Right cardiac atrium (tissue), 5 donors: ENCODE data around the gene PRAMEF18. TPM values are rescaled to one million over a fixed set of nuclear protein-coding genes. Genes with fewer than 3 reads are reported as not detected.
"Not testable (repeated sequence)": the region's sequence is repeated elsewhere in the genome, so short reads cannot be mapped to it uniquely, and the experiment has no call there.

ENCODE experiments used
- ATAC-seq, 2 donors: fragments of 200-7000 bp; cut with Tn5 transposase; one replicate each; pipeline versions ENCODE4 v1.8.0 to v1.9.1; 2020; ENCODE audit warnings: moderate library complexity in 2 of 2, mild to moderate bottlenecking in 1 of 2
- DNase-seq, 3 donors: peaks; one replicate each; pipeline ENCODE4 v3.0.0-alpha.2; 2020
- H3K27ac ChIP-seq: one replicate; pipeline ENCODE4 v1.5.1; 2013; ENCODE audit warnings: mild to moderate bottlenecking, low read length, control low read depth, moderate library complexity
- H3K27me3 ChIP-seq: one replicate; pipeline ENCODE4 v1.6.1; 2013; ENCODE audit not compliant: control insufficient read depth, insufficient read depth
- H3K4me1 ChIP-seq: one replicate; pipeline ENCODE4 v1.6.1; 2013; ENCODE audit warnings: low read length; ENCODE audit not compliant: control insufficient read depth, insufficient read depth
- H3K4me3 ChIP-seq: one replicate; pipeline ENCODE4 v1.5.1; 2013; ENCODE audit warnings: low read length, control low read depth
- H3K9me3 ChIP-seq: one replicate; pipeline ENCODE4 v1.6.1; 2013; ENCODE audit warnings: low read length; ENCODE audit not compliant: control insufficient read depth
- WGBS: extraction: QIAGEN DNeasy Blood & Tissue Kit; methylation state at CpG from one replicate; pipeline ENCODE4 v1.1.7; 2013; 5-methylcytosine and 5-hydroxymethylcytosine counted together
- intact Hi-C, 4 donors: fragments of 100-400 bp; cut with DNase I; formaldehyde crosslinking; loops; one replicate each; pipeline versions ENCODE4 v1.11.0 to v1.14.0; 2022 to 2023
- long read RNA-seq, 4 donors: library from polyadenylated mRNA; unstranded; transcript quantifications; one replicate each; pipeline ENCODE4 v2.0.0, GENCODE V29; 2020 to 2021
- polyA plus RNA-seq: library from polyadenylated mRNA; stranded (reverse); fragments of 200-250 nt; gene quantifications from one replicate; pipeline ENCODE4 v1.2.3, GENCODE V29; 2013
- total RNA-seq, 4 donors: library from RNA; stranded (reverse); fragmentation: NEBNext Ultra II Directional; extraction: Animal tissue kit (Norgen Biotek cat#: 25700); gene quantifications; one replicate each; pipeline ENCODE4 v1.2.1, GENCODE V29; 2021
- donor health status: healthy with polysubstance abuse.
- donor health status: DM: no; HTN: yes; CAD: no.
- donor health status: DM: no; HTN: no; CAD: no.
- donor health status: DM: no; HTN: yes; CAD: no; lungs with severe emphysema.
- donor health status: DM: yes; HTN: yes; CAD: no.

Gene PRAMEF18
- not detected for total RNA-seq
- not detected for polyA plus RNA-seq
- long read RNA-seq, donor 1: 0 reads
- long read RNA-seq, donor 2: 0 reads
- long read RNA-seq, donor 3: 0 reads
- long read RNA-seq, donor 4: 0 reads

- H3K4me1 ChIP-seq, H3K9me3 ChIP-seq, intact Hi-C loops, H3K27me3 ChIP-seq, H3K4me3 ChIP-seq, H3K27ac ChIP-seq: not testable (repeated sequence)
- peak in 1 of 3 donors; percentile 40 for DNase-seq
- WGBS: 72% methylated on average over 9 of the region's 9 CpGs
- ATAC-seq: peak; percentile 35 to 52
Measured at GRCh38 chr1:13225675-13226204, at the start of gene PRAMEF18. Gene PRAMEF18, minus strand, starts transcription at chr1:13226154. Its CDS starts 48 bp downstream, at chr1:13226106.

- WGBS: 26% methylated on average over 2 of the region's 3 CpGs
- H3K4me1 ChIP-seq, H3K9me3 ChIP-seq, intact Hi-C loops, H3K27me3 ChIP-seq, ATAC-seq, H3K4me3 ChIP-seq, H3K27ac ChIP-seq, DNase-seq: not testable (repeated sequence)
Measured at GRCh38 chr1:13265124-13265523, 39.2 kb upstream of the PRAMEF18 start.

GRCh38 chr1:13253898-13254297 is 27.9 kb upstream of the PRAMEF18 start, which contains the start of gene PRAMEF5:
Gene PRAMEF5, plus strand, starts transcription at chr1:13254198. Its CDS starts 5,071 bp downstream, at chr1:13259269.
- H3K9me3 ChIP-seq, intact Hi-C loops, DNase-seq, H3K4me1 ChIP-seq, H3K27ac ChIP-seq, ATAC-seq, H3K4me3 ChIP-seq, H3K27me3 ChIP-seq: not testable (repeated sequence)
- WGBS: 85% methylated on average over 2 of the region's 5 CpGs

- ATAC-seq, intact Hi-C loops, H3K27ac ChIP-seq, H3K9me3 ChIP-seq, H3K27me3 ChIP-seq, H3K4me3 ChIP-seq, H3K4me1 ChIP-seq: not testable (repeated sequence)
- WGBS: 77% methylated on average over 6 of the region's 7 CpGs
- peak in 1 of 3 donors; percentile 3 for DNase-seq
Measured at GRCh38 chr1:13247122-13247521, 21.2 kb upstream of the PRAMEF18 start.

GRCh38 chr1:13246554-13246871 is 20.6 kb upstream of the PRAMEF18 start:
- ATAC-seq, H3K9me3 ChIP-seq, H3K4me3 ChIP-seq, H3K4me1 ChIP-seq, H3K27me3 ChIP-seq, H3K27ac ChIP-seq, intact Hi-C loops: not testable (repeated sequence)
- WGBS: 76% methylated on average over 2 of the region's 2 CpGs
- peak in 1 of 3 donors; percentile 9 for DNase-seq

- H3K27ac ChIP-seq, ATAC-seq, H3K9me3 ChIP-seq, H3K27me3 ChIP-seq, intact Hi-C loops, H3K4me3 ChIP-seq, H3K4me1 ChIP-seq: not testable (repeated sequence)
- 74% methylated on average over 5 of the region's 5 CpGs for WGBS
- DNase-seq: peak in 1 of 3 donors; percentile 20
Measured at GRCh38 chr1:13245841-13246553, 20.0 kb upstream of the PRAMEF18 start.

GRCh38 chr1:13243536-13244263 is 17.7 kb upstream of the PRAMEF18 start:
- DNase-seq, H3K4me3 ChIP-seq, H3K9me3 ChIP-seq, H3K27ac ChIP-seq, H3K27me3 ChIP-seq, intact Hi-C loops, H3K4me1 ChIP-seq: not testable (repeated sequence)
- ATAC-seq: peak in 1 of 2 donors; percentile 16
- 83% methylated on average over 9 of the region's 9 CpGs for WGBS

- 87% methylated on average over 4 of the region's 4 CpGs for WGBS
- H3K9me3 ChIP-seq, DNase-seq, ATAC-seq, H3K4me1 ChIP-seq, H3K27ac ChIP-seq, H3K4me3 ChIP-seq, H3K27me3 ChIP-seq, intact Hi-C loops: not testable (repeated sequence)
Measured at GRCh38 chr1:13239633-13240032, 13.7 kb upstream of the PRAMEF18 start.

- ATAC-seq, intact Hi-C loops, H3K4me1 ChIP-seq, H3K27me3 ChIP-seq, H3K27ac ChIP-seq, H3K9me3 ChIP-seq, H3K4me3 ChIP-seq: not testable (repeated sequence)
- WGBS: 74% methylated on average over 4 of the region's 4 CpGs
- DNase-seq: peak in 1 of 3 donors; percentile 18
Measured at GRCh38 chr1:13237572-13237971, 11.6 kb upstream of the PRAMEF18 start.

GRCh38 chr1:13234057-13234456 is 8.1 kb upstream of the PRAMEF18 start:
- H3K4me3 ChIP-seq, intact Hi-C loops, H3K4me1 ChIP-seq, H3K9me3 ChIP-seq, H3K27ac ChIP-seq, DNase-seq, ATAC-seq, H3K27me3 ChIP-seq: not testable (repeated sequence)
- WGBS: 58% methylated on average over 1 of the region's 1 CpG

- H3K27ac ChIP-seq, H3K4me3 ChIP-seq, intact Hi-C loops, H3K27me3 ChIP-seq, H3K4me1 ChIP-seq, H3K9me3 ChIP-seq, ATAC-seq: not testable (repeated sequence)
- WGBS: 64% methylated on average over 2 of the region's 2 CpGs
- peak in 1 of 3 donors; percentile 4 for DNase-seq
Measured at GRCh38 chr1:13232056-13232455, 6.1 kb upstream of the PRAMEF18 start.
